Ureter (tissue), 1 donor: ENCODE data around the gene ASRGL1. TPM values are rescaled to one million over a fixed set of nuclear protein-coding genes. Genes with fewer than 3 reads are reported as not detected.
"Not testable (repeated sequence)": the region's sequence is repeated elsewhere in the genome, so short reads cannot be mapped to it uniquely, and the experiment has no call there.

Source experiments
- DNase-seq: peaks from one replicate; pipeline ENCODE4 v3.0.0-alpha.2; 2020; ENCODE audit warnings: low spot score
- total RNA-seq: library from RNA; stranded (reverse); gene quantifications from one replicate; pipeline ENCODE4 v1.2.4, GENCODE V29; 2023
- donor health status: DM: yes; HTN: yes; CAD: no.

Gene ASRGL1
- total RNA-seq, 1 donor from 2014 or later = 6.2 TPM

DNA sequence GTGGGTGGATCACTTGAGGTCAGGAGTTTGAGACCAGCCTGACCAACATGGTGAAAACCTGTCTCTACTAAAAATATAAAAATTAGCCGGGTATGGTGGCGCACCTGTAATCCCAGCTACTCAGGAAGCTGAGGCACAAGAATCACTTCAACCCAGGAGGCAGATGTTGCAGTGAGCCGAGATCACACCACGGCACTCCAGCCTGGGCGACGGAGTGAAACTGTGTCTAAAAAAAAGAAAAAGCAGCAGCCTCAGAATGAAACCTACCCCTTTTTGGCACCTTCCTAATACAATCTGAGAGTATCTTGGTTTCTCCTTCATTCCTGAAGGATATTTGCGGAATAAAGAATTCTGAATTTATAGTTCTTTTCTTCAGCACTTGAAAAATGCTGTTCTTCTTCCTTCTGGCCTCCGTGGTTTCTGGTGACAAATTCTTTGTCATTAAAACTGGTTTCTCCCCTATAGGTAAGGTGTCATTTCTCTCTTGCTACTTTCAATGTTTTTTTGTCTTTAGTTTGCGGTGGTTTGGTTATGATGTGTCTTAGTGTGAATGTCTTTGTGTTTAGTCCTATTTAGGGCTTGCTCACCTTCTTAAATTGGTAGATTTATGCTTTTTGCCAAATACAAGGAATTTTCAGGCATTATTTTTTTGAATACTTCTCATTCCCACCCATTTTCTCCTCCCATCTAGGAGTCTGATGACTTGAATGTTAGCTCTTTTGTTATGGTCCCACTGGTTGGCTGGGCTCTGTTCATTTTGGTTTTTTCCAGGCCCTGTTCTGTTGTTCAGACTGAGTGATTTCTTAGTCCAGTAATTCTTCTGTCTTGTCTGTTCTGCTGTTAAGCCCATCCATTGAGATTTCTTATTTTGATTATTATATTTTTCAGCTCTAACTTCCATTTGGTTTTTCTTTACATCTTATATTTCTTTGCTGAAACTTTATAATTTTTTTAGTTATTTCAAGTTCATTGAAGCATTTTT is 15.4 kb downstream of the ASRGL1 start:
- DNase-seq = no peak

DNA sequence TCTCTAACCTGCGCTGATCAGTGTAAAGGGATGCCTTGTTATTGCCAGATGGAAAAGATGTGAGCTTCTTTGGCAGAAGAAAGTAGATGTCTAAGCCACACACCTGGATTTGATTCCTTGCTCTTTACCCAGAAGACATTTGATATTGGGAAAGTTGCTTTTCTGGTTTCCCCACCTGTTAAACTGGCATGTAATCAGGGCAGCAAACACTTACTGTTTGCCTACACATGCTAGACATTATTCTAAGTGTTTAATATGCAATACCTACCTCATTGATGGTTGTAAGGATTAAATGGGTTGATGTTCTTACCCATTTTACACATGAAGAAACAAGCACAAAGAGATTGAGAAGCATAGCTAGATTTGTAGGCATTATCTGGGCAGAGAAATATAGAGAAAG is 16.6 kb downstream of the ASRGL1 start:
- DNase-seq = no peak

DNA sequence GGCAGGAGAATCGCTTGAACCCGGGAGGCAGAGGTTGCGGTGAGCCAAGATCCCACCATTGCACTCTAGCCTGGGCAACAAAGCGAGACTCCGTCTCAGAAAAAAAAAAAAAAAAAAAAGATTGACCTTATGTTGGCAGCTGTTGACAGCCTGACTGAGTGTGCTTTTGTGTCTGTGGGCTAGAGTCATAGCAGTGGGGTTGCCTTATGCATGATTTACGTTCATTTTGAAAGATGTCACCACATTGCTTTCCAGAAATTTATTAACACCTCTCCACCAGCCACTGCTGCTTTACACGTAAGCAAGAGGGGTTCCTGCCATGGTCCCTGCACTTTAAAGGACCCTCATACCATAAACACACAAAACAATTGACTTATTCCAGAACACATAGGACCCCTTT is 21.0 kb downstream of the ASRGL1 start:
- DNase-seq = no peak

DNA sequence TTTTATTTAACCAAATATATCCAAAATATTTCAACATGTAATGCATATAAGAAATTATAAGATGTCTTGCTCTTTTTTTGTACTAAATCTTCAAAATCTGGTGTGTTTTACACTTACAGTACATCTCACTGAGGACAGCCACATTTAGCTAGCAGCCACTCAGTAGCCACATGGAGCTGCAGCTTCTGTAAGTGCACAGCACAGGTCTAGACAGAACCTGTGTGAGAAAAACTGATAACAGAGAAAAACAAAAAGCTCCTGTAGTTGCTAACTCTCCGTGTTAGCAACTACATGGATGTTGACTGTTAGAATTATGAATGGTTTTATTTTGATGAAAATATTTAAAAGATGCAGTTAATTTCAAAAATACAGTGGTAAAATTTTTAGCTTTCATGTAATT is 22.2 kb downstream of the ASRGL1 start:
- DNase-seq = no peak

DNA sequence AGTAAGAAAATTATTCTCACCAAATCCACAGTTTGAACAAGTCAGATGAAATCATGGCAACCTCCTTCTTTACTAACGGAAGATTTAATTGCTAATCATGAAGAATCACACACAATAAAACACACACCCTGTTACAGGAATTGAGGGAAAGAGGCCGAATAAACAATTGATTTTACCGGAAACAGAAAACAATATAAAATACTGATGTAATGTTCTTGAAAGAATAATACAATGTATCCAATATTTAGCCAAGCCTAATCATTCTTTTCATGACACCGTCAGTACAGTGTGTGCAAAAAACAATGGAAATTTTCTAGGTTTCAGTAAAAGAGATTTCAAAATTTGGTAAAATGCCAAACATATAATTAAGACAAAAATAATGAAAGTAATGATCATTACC is 23.4 kb downstream of the ASRGL1 start:
- no peak for DNase-seq

DNA sequence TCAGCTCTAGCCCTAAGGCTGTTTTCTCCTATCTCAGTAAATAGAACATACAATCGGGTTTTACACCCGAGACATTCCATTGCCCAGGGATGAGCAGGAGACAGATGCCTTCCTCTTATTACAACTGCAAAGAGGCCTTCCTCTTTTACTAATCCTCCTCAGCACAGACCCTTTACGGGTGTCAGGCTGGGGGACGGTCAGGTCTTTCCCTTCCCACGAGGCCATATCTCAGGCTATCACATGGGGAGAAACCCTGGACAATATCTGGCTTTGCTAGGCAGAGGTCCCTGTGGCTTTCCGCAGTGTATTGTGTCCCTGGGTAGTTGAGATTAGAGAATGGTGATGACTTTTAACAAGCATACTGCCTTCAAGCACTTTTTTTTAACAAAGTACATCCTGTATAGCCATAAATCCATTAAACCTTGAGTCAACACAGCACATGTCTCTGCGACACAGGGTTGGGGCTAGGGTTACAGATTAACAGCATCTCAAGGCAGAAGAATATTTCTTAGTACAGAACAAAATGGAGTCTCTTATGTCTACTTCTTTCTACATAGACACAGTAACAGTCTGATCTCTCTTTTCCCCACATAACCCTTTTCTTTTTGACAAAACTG is 31.7 kb downstream of the ASRGL1 start:
- not testable (repeated sequence) for DNase-seq

DNA sequence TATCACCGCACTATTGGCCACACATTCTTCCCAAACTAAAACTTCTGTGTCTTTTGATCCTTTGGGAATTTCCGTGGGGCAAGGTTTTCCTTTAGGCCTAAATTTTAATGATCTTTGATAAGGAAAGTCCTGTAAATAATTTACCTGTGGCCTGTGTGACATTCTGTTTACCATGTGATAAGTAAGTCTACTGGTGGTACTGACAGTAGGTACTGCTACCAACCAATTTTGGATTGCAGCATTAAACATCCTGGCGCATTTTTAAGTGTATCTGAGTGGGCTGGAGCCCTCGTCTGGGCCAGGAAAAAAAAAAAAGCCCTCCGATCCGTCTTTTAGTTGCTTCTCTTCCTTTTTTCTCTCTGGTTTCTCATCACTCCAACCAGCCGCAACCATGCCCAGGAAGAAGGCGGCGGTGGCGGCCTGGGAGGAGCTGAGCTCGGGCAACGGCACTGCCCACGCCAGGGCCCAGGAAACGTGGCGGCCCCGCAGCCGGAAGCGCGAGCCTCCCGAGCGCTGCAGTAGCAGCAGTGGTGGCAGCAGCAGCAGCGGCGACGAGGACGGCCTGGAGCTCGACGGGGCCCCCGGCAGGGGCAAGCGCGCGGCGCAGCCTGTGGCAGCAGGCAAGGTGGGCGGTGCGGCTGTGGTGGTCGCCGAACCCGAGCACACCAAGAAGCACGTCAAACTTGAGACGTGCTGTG is 33.6 kb downstream of the ASRGL1 start:
- DNase-seq = no peak

DNA sequence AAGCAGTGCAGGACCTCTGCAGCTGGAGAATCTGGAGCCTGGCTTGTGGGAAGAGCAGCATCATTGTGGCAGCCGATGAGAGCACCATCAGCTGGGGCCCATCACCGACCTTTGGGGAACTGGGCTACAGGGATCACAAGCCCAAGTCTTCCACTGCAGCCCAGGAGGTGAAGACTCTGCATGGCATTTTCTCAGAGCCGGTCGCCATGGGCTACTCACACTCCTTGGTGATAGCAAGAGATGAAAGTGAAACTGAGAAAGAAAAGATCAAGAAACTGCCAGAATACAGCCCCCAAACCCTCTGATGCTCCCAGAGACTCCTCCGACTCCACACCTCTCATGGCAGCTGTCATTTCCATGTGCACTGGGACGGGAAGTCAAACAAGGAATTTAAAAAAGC is 35.6 kb downstream of the ASRGL1 start:
- no peak for DNase-seq

DNA sequence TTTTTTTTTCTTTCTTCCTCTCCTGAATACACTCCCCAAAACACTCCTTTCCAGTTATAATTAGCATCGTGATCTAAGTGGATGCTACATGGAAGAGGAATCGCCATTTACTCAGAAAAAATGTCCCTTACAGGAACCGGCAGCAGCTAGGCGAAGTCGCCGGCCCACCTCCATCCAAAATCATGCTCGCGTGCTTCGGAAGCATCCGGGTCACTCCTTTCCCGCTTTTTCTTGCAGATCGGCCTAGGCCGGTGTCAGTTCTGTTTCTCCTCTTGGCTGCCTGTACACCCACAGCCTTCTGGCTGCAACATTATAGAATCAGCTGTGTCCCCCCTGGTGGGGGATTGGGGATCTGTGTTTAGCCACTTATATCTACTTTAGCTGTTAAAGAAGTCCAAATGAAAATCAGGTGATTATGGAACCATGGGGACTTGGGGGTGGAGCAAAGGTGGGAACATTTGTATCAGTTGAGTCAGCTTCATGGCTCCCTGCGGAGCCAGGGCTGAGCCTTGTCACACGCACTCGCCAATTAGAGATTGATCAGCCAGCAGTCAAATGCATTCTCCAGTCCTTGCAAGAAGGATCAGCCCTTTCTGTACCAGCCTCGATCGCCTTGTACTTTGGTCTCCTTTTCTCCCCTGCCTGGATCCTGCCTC is 36.3 kb downstream of the ASRGL1 start:
- no peak for DNase-seq

DNA sequence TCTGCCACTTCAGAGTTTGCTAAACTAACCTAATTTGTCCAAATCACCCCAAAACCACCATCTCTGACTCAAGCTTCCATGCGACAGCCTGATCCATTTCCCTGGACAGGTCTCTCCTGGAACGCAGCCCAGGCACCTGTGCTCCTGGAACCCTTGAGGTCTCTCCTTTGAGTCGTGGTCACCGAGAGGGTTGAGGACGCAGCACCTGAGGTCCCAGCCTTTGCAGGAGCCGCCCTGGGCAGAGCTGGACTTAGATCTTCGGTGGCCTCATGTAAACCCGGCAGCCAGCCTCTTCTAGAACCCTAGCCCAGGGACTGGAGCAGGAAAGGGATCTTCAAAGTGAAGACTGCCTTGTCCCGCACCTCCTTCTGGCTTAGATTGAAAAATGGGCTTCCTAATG is 37.6 kb downstream of the ASRGL1 start:
- no peak for DNase-seq

DNA sequence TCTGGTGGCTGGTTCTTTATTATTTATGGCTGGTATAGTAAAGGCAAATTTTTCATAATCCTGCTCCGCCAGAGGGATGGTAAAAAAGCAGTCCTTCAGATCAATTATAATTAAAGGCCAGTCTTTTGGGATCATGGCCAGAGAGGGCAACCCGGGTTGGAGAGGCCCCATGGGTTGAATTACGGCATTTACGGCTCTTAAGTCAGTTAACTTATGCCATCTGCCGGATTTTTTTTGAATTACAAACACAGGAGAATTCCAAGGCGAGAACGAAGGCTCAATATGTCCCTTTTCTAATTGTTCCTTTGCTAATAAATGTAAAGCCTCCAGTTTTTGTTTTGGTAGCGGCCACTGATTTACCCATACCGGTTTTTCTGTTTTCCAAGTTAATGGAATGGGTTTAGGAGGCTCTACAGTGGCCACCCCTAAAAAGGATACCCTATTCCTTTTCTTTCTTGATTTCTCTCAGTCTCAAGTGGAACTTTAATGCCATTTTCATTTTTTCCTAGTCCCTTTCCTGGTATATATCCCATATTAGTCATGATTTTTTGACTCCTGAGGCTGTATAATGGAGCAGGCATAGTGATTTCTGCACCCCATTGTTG is 41.3 kb downstream of the ASRGL1 start:
- not testable (repeated sequence) for DNase-seq

DNA sequence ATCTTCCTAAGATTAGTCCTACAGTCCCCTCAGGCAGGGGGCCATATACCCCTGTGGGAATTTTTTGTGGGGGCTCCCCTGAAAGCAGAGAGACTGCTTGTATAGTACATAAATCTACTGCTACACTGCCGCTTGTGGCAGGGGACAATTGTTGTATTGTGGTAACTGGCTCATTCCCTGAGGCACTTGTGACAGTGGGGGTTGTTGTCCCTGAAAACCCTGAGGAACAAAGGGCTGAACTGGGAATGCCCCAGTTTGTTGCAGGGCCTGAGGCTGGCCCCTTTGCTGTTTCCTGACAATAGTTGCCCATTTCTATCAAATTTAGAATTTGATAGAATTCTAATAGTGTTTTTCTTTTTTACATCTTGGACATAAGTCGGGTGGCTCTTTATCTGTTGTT is 42.3 kb downstream of the ASRGL1 start:
- DNase-seq = peak; percentile 26

DNA sequence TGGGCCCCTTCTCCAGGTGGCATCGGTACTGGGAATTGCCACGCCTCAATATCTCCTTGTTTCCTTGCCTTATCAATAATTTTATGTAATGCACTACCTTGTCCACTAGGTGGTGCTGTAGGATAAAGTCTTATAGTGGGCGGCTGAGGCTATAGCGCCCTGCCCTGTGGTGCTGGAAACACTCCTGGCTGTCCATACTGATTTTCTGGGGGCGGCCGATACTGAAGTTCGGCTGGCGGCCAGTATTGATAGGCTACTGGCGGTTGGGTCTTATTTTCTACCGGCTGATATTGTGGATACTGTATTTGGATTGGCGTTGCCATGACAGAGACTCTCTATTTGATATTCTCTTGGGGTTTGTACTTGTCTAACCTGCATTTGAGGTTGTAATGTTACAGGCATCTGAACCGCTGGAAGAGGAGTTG is 43.6 kb downstream of the ASRGL1 start:
- not testable (repeated sequence) for DNase-seq

DNA sequence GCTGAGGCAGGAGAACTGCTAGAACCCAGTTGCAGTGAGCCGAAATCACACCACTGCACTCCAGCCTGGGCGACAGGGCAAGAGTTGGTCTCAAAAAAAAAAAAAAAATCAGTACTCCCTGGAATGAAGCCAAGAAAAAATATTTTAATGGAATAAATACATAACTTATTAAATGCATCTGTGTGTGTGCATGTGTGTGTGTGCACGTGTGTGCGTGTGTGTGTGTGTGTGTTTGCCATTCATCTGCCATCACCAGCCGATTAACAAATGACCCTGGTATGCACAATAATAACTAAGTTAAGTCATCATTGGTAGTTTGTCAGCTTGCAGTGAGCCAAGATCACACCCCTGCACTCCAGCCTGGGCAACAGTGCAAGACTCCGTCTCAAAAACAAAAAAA is 46.6 kb downstream of the ASRGL1 start:
- DNase-seq = no peak

DNA sequence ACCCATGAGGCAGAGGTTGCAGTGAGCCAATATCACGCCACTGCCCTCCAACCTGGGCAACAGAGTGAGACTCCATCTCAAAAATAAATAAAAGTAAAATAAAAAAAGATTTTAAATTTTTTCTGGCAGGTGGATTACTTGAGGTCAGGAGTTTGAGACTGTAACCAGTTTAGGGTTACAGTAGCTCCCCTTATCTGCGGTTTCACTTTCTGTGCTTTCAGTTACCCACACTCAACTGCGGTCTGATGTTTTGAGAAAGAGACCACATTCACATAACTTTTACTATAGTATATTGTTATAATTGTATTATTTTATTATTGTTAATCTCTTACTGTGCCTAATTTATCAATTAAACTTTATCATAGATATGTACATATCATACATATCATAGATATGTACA is 48.8 kb downstream of the ASRGL1 start:
- not testable (repeated sequence) for DNase-seq

DNA sequence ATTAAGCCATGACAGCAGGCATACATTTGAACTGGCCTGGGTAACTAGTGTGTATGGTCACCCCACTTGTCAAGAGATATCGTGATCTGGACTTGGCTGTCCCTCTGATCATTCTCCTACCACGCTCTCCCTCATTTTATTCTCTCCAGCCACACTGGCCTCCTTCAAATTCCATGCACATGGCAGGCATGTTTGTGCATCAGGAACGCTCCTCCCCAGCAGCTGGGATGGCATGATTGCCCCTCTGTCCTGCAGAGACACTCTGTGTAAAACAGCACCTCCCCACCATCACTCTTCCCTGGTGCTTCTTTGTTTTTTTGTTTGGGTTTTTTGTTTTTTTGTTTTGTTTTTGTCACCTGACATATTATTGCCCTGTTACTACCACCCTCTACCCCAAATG is 50.1 kb downstream of the ASRGL1 start:
- no peak for DNase-seq

DNA sequence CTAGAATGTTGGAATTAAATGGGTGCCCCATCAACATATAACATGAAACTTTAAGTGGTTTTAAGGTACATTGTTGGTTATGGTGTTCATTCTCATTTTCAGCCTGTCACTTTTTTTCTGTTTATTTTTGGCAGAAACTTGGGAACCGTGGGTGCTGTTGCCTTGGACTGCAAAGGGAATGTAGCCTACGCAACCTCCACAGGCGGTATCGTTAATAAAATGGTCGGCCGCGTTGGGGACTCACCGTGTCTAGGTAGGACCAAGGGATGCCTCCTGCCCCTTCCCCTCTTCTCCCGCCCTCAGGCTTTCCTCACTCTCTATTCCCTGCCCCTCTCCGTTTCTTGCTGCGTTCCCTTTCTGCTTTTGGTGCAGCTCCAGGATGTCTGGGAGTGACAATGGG is 51.8 kb downstream of the ASRGL1 start:
- no peak for DNase-seq

DNA sequence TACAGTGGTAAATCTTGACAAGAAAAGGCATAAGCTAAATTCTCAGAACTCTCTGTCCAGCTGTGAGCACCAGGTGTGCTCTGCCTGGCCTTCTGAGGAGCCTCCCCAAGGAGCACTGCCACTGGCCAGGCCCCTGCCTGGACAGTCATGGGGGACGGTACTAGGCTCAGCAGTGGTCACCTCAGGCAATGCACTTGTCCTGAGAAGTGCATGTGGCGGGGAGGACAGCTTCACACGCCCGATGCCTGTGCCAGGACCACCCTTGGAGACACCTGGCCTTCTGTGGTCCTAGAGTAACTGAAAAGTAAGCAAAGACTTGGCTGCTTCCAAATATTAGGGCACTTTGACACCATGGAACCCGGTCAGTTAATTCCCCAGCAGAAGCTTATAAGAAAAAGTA is 53.0 kb downstream of the ASRGL1 start:
- no peak for DNase-seq

DNA sequence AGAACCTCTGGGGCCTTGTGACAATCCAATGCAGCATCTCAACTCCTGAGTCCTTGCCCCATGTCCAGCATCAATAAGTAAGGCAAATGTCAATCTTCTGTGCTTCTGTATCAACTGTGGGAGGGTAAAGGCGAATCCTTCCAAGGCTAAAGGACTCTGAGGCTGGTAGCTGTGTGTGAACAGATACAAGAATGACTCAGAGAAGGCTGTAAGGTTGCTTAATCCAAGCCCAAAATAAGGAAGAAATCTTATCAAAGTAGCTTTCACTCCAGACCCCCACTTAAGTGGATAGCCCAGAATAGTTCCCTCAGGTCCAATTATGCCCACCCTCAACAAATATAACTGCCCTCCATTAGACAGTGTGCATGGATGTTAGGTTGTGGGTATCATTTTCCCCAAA is 53.5 kb downstream of the ASRGL1 start:
- no peak for DNase-seq

DNA sequence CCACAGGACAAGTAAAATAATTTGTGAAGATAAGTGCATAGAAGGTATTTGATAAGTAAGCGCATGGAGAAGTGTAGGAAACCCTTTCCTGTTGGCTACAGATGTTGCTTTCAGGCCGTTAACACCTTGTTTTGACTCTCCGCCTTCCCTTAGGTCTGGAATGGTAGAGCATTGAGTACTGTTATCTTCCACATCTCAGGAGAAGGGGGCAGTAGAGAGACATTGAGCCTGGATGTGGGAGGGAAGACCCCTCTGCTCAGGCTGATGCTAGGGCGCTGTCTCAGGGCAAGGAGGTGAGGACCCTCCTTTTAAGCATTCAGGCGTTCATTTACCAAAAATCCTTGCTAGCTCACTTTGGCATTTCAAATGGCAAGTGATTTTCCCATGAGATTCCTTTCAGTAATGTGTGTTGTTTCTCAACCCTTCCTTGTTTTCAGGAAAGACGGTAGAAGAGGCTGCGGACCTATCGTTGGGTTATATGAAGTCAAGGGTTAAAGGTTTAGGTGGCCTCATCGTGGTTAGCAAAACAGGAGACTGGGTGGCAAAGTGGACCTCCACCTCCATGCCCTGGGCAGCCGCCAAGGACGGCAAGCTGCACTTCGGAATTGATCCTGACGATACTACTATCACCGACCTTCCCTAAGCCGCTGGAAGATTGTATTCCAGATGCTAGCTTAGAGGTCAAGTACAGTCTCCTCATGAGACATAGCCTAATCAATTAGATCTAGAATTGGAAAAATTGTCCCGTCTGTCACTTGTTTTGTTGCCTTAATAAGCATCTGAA is 54.6 kb downstream of the ASRGL1 start:
- DNase-seq = no peak

DNA sequence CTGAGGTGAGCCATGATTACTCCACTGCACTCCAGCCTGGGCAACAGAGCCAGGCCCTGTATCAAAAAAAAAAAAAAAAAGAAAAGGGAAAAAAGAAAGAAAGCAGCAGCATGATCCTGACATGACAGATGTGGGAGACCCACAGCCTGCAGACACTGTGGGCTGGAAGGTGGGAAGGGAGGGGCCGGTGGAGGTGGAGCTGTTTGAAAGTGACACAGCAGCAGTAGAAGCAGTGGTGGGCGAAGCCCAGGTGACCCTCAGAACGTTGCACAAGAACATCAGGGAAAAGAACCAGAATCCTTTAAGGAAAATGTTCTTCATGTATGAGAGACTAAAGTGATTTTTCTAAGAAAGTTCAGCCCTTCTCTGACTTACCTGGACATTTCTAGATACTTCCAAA is 55.3 kb downstream of the ASRGL1 start:
- DNase-seq = no peak
